KMS-11 (cell line): ENCODE measurements around the gene SMTN.
"Not testable (repeated sequence)": the region's sequence is repeated elsewhere in the genome, so short reads cannot be mapped to it uniquely, and the experiment has no call there.

Experiments used
- H2AFZ ChIP-seq: fragments of 200-600 bp; sonication (generic); 2 replicates; pipeline ENCODE4 v1.6.1; 2016; ENCODE audit warnings: antibody characterized with exemption, mixed run types, low read depth
- H3K27ac ChIP-seq: fragments of 200-600 bp; sonication (generic); 2 replicates; pipeline ENCODE4 v1.6.1; 2016; ENCODE audit warnings: mild to moderate bottlenecking, mixed run types
- H3K27me3 ChIP-seq: fragments of 200-600 bp; sonication (generic); 2 replicates; pipeline ENCODE4 v1.6.1; 2017; ENCODE audit warnings: mild to moderate bottlenecking, low read depth, mixed run types, moderate library complexity; ENCODE audit not compliant: insufficient read depth
- H3K36me3 ChIP-seq: fragments of 200-600 bp; sonication (generic); 2 replicates; pipeline ENCODE4 v1.6.1; 2017; ENCODE audit warnings: mild to moderate bottlenecking, mixed run types; ENCODE audit not compliant: insufficient read depth
- H3K4me1 ChIP-seq: fragments of 200-600 bp; sonication (generic); 2 replicates; pipeline ENCODE4 v1.6.1; 2016; ENCODE audit warnings: mild to moderate bottlenecking, low read depth, mixed run types; ENCODE audit not compliant: poor library complexity, severe bottlenecking
- H3K4me2 ChIP-seq: fragments of 200-600 bp; sonication (generic); 2 replicates; pipeline ENCODE4 v1.7.0; 2016; ENCODE audit warnings: mild to moderate bottlenecking, mixed run types
- H3K4me3 ChIP-seq: fragments of 200-600 bp; sonication (generic); IDR thresholded peaks from 2 replicates; pipeline ENCODE4 v1.6.1; 2017; ENCODE audit warnings: low read depth, low read length, mixed read lengths; ENCODE audit not compliant: insufficient read depth
- H3K79me2 ChIP-seq: fragments of 200-600 bp; sonication (generic); 2 replicates; pipeline ENCODE4 v1.6.1; 2016; ENCODE audit warnings: low read depth, mixed run types; ENCODE audit not compliant: insufficient read depth
- H3K9ac ChIP-seq: fragments of 200-600 bp; sonication (generic); 2 replicates; pipeline ENCODE4 v1.6.1; 2016; ENCODE audit warnings: mild to moderate bottlenecking, mixed run types
- H4K20me1 ChIP-seq: fragments of 200-600 bp; sonication (generic); 2 replicates; pipeline ENCODE4 v1.6.1; 2016; ENCODE audit warnings: mild to moderate bottlenecking, mixed run types; ENCODE audit not compliant: insufficient read depth
- CTCF ChIP-seq: fragments of 200-600 bp; sonication (generic); conservative IDR thresholded peaks from 2 replicates; pipeline ENCODE4 v1.6.1; 2017; ENCODE audit warnings: low read depth, mild to moderate bottlenecking, antibody characterized with exemption, low read length, moderate library complexity, mixed read lengths

SMTN gene

GRCh38 chr22:31068970-31069369 lies 12.1 kb upstream of the SMTN start:
- no peak overlapping the region for H3K4me2 ChIP-seq

GRCh38 chr22:31069691-31070314 lies 11.3 kb upstream of the SMTN start:
- H3K79me2 ChIP-seq, H3K4me1 ChIP-seq, H3K4me2 ChIP-seq, H3K27me3 ChIP-seq, H3K36me3 ChIP-seq, H2AFZ ChIP-seq, H4K20me1 ChIP-seq, H3K27ac ChIP-seq, H3K4me3 ChIP-seq, H3K9ac ChIP-seq: not testable (repeated sequence)

More at GRCh38 chr22:31068970-31069369, 12.1 kb upstream of the SMTN start:
- Histone ChIP-seq H3K4me1 (no peaks in the 10 kb centered on the region), H3K27ac (no peak overlapping the region), H3K36me3 (no peaks in the 10 kb centered on the region), H3K4me3 (no peak overlapping the region), H2AFZ (no peak overlapping the region), H3K9ac (no peak overlapping the region), H3K79me2 (no peaks in the 10 kb centered on the region), H3K27me3 (no peaks in the 10 kb centered on the region), H4K20me1 (no peaks in the 10 kb centered on the region)
- no peak for TF ChIP-seq CTCF

- not testable (repeated sequence) for H3K4me1 ChIP-seq, H3K9ac ChIP-seq, H3K27me3 ChIP-seq, H2AFZ ChIP-seq, H3K27ac ChIP-seq, H4K20me1 ChIP-seq, H3K79me2 ChIP-seq, H3K4me2 ChIP-seq, H3K36me3 ChIP-seq, H3K4me3 ChIP-seq
Observed at GRCh38 chr22:31073125-31073524, 8.0 kb upstream of the SMTN start.

- not testable (repeated sequence) for H3K27me3 ChIP-seq, H3K4me3 ChIP-seq, H3K4me2 ChIP-seq, H2AFZ ChIP-seq, H3K4me1 ChIP-seq, H3K9ac ChIP-seq, H3K36me3 ChIP-seq, H3K79me2 ChIP-seq, H4K20me1 ChIP-seq, H3K27ac ChIP-seq
Observed at GRCh38 chr22:31073545-31074145, 7.5 kb upstream of the SMTN start.

- H3K9ac ChIP-seq: no peak overlapping the region
- H3K4me2 ChIP-seq: no peak overlapping the region
- no peaks in the 10 kb centered on the region for H3K79me2 ChIP-seq
- H3K4me3 ChIP-seq: no peak overlapping the region
- no peak overlapping the region for H2AFZ ChIP-seq
- no peaks in the 10 kb centered on the region for H3K36me3 ChIP-seq
- no peaks in the 10 kb centered on the region for H4K20me1 ChIP-seq
- no peak overlapping the region for H3K27ac ChIP-seq
- peaks cover 3% of the 10 kb centered on the region for H3K4me1 ChIP-seq
- no peak for TF ChIP-seq CTCF
- no peaks in the 10 kb centered on the region for H3K27me3 ChIP-seq
Observed at GRCh38 chr22:31075961-31076360, 5.2 kb upstream of the SMTN start.

GRCh38 chr22:31077681-31078080 lies 3.4 kb upstream of the SMTN start:
- TF ChIP-seq CTCF: no peak
- Histone ChIP-seq H3K4me1 (peaks cover 15% of the 10 kb centered on the region), H3K27ac (no peak overlapping the region), H3K4me3 (no peak overlapping the region), H3K9ac (no peak overlapping the region), H3K36me3 (no peaks in the 10 kb centered on the region), H3K79me2 (no peaks in the 10 kb centered on the region), H4K20me1 (no peaks in the 10 kb centered on the region), H2AFZ (no peak overlapping the region), H3K4me2 (no peak overlapping the region), H3K27me3 (no peaks in the 10 kb centered on the region)

- not testable (repeated sequence) for H3K27me3 ChIP-seq, H3K9ac ChIP-seq, H3K79me2 ChIP-seq, H3K4me3 ChIP-seq, H3K4me2 ChIP-seq, H2AFZ ChIP-seq, H3K36me3 ChIP-seq, H3K27ac ChIP-seq, H4K20me1 ChIP-seq
- H3K4me1 ChIP-seq: peaks cover 22% of the 10 kb centered on the region
Observed at GRCh38 chr22:31078389-31078788, 2.7 kb upstream of the SMTN start.
